Stimulated activated naive CD8-positive, alpha-beta T cell treated with anti-CD3 and anti-CD28 coated beads, Interleukin-15, amount 100 ng/mL, for 72 hours (primary cell): Measurements from ENCODE around the gene RPS6KL1.

Experiments used
- ATAC-seq: fragments of 150-1000 bp; cut with Tn5 transposase; 2 replicates; pipeline ENCODE4 v1.10.0; 2021; ENCODE audit warnings: mild to moderate bottlenecking, moderate library complexity
- DNase-seq, 2 donors: peaks; one replicate each; pipeline ENCODE4 v3.0.0; 2021 to 2022
- H3K27ac Mint-ChIP-seq, 2 donors: one replicate each; pipeline ENCODE4 v1.8.0; 2022; ENCODE audit warnings: mild to moderate bottlenecking in 2 of 2, mixed read lengths in 2 of 2, moderate library complexity in 2 of 2
- H3K27me3 Mint-ChIP-seq: one replicate; pipeline ENCODE4 v1.8.0; 2022; ENCODE audit warnings: mixed read lengths
- H3K4me1 Mint-ChIP-seq: one replicate; pipeline ENCODE4 v1.8.0; 2022; ENCODE audit warnings: mild to moderate bottlenecking, mixed read lengths
- H3K4me3 Mint-ChIP-seq, 2 donors: one replicate each; pipeline ENCODE4 v1.8.0; 2022; ENCODE audit warnings: mild to moderate bottlenecking in 2 of 2, mixed read lengths in 2 of 2, moderate library complexity in 1 of 2
- H3K9me3 Mint-ChIP-seq, 2 donors: one replicate each; pipeline ENCODE4 v1.8.0; 2022; ENCODE audit warnings: mixed read lengths in 2 of 2

Gene RPS6KL1, protein sequence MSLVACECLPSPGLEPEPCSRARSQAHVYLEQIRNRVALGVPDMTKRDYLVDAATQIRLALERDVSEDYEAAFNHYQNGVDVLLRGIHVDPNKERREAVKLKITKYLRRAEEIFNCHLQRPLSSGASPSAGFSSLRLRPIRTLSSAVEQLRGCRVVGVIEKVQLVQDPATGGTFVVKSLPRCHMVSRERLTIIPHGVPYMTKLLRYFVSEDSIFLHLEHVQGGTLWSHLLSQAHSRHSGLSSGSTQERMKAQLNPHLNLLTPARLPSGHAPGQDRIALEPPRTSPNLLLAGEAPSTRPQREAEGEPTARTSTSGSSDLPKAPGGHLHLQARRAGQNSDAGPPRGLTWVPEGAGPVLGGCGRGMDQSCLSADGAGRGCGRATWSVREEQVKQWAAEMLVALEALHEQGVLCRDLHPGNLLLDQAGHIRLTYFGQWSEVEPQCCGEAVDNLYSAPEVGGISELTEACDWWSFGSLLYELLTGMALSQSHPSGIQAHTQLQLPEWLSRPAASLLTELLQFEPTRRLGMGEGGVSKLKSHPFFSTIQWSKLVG

DNA sequence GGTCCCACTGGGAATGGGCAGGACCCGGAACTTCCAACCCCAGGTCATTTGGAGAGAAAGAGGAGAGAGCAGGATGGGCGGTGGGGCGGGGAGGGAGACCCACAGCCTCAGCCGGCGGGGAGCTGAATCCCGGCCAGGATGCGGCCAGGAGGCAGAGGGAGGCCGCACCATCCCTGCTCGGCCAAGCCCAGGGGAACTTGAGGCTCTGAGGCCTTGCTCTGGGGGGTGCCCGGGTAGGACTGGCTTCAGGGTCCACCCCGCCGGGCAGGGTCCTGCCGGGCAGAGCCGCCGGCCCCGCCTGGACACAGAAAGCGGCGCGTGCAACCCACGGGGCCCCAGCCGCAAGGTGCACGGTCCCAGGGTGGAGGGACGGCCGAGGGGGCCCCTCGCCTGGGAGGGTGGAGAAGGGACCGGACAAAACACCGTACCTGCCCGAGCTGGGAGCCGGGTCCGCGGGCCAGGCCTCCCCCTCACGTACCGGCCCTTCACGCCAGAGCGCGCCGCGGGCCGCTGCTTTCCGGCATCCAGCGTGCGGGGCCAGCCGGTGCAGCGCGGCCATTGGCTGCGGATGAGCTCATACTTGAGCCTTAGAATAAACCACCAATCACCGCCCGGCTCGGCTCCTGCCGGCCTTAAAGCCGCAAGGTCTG is at the start of gene RPS6KL1:
RPS6KL1 (minus strand) TSS at position 509 of the 650 bp plus-strand sequence. CDS start 1,719 bp downstream, outside the sequence.
- H3K4me3 Mint-ChIP-seq, result peak within 1 kb of the TSS; percentile 72 to 80
- DNase-seq, result peak; percentile 68 to 77
- no peaks in the 10 kb centered on the region for H3K27me3 Mint-ChIP-seq
- H3K27ac Mint-ChIP-seq, result peak within 1 kb of the TSS in 1 of 2 donors; percentile 82
- peak; percentile 97 for ATAC-seq
- H3K4me1 Mint-ChIP-seq, result peaks cover 11% of the 10 kb centered on the region
- H3K9me3 Mint-ChIP-seq, result no peaks in the 10 kb centered on the region

- Mint-ChIP-seq H3K27ac (no peak overlapping the region), H3K4me3 (no peak overlapping the region), H3K27me3 (peaks cover 9% of the 10 kb centered on the region)
Measured at GRCh38 chr14:74968811-74969210, 45.8 kb upstream of the RPS6KL1 start.

GRCh38 chr14:74965486-74966153 is 42.6 kb upstream of the RPS6KL1 start:
- Mint-ChIP-seq H3K27me3 (peaks cover 28% of the 10 kb centered on the region), H3K4me1 (peaks cover 26% of the 10 kb centered on the region), H3K27ac (no peak overlapping the region), H3K4me3 (no peak overlapping the region), H3K9me3 (no peaks in the 10 kb centered on the region)
- ATAC-seq (no peak), DNase-seq (no peak)

More at GRCh38 chr14:74968811-74969210, 45.8 kb upstream of the RPS6KL1 start:
- Mint-ChIP-seq H3K9me3 (no peaks in the 10 kb centered on the region), H3K4me1 (peaks cover 16% of the 10 kb centered on the region)
- ATAC-seq (no peak), DNase-seq (no peak)

- Mint-ChIP-seq H3K4me3 (no peak overlapping the region), H3K9me3 (no peaks in the 10 kb centered on the region), H3K4me1 (peaks cover 26% of the 10 kb centered on the region), H3K27me3 (peaks cover 28% of the 10 kb centered on the region), H3K27ac (no peak overlapping the region)
- no peak for ATAC-seq
- no peak for DNase-seq
Measured at GRCh38 chr14:74964787-74965485, 41.9 kb upstream of the RPS6KL1 start.

GRCh38 chr14:74963705-74964271 is 40.7 kb upstream of the RPS6KL1 start:
- Mint-ChIP-seq H3K4me1 (peaks cover 26% of the 10 kb centered on the region), H3K27me3 (peaks cover 28% of the 10 kb centered on the region), H3K27ac (no peak overlapping the region), H3K4me3 (peak overlapping the region in 1 of 2 donors; percentile 34), H3K9me3 (no peaks in the 10 kb centered on the region)
- ATAC-seq (no peak), DNase-seq (no peak)

DNA sequence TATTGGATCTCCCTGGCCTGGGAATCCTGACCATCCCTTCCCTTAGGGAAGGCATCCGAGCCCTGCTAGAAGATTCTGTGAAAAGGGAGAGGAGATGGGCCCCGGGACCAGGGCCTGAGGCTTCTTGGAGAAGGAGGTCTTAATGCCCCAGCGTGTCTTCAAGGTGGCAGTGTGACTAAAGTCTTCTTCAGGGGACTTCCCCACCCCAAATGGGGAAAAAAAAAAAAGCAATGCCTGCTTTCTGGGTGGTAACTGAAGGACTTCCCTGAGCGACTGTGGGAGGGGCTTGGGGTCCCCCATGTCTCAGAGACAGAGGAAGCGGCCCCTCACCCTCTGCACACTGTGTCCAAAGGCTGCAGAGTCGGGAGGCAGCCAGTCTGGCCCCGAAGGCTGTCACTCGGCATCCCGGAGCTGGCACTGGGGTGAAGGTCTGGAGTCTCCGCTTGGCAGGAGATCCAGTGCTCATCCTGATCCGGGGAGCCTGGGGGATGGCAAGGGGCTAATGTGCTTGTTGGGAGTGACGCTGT is 40.2 kb upstream of the RPS6KL1 start:
- no peak for ATAC-seq
- H3K4me1 Mint-ChIP-seq, result peaks cover 26% of the 10 kb centered on the region
- no peaks in the 10 kb centered on the region for H3K9me3 Mint-ChIP-seq
- DNase-seq, result no peak
- peaks cover 28% of the 10 kb centered on the region for H3K27me3 Mint-ChIP-seq
- peak overlapping the region in 1 of 2 donors; percentile 55 for H3K27ac Mint-ChIP-seq
- peak overlapping the region in 1 of 2 donors; percentile 34 for H3K4me3 Mint-ChIP-seq

- DNase-seq (no peak), ATAC-seq (no peak)
- Mint-ChIP-seq H3K9me3 (no peaks in the 10 kb centered on the region), H3K4me1 (peaks cover 26% of the 10 kb centered on the region), H3K4me3 (no peak overlapping the region), H3K27me3 (peaks cover 28% of the 10 kb centered on the region), H3K27ac (peak overlapping the region in 1 of 2 donors; percentile 55)
Measured at GRCh38 chr14:74962493-74962892, 39.4 kb upstream of the RPS6KL1 start.

- Mint-ChIP-seq H3K27ac (peak overlapping the region in 1 of 2 donors; percentile 54), H3K4me3 (no peak overlapping the region), H3K4me1 (peaks cover 26% of the 10 kb centered on the region), H3K9me3 (no peaks in the 10 kb centered on the region), H3K27me3 (peaks cover 31% of the 10 kb centered on the region)
- ATAC-seq (no peak), DNase-seq (no peak)
Measured at GRCh38 chr14:74962046-74962445, 39.0 kb upstream of the RPS6KL1 start.

DNA sequence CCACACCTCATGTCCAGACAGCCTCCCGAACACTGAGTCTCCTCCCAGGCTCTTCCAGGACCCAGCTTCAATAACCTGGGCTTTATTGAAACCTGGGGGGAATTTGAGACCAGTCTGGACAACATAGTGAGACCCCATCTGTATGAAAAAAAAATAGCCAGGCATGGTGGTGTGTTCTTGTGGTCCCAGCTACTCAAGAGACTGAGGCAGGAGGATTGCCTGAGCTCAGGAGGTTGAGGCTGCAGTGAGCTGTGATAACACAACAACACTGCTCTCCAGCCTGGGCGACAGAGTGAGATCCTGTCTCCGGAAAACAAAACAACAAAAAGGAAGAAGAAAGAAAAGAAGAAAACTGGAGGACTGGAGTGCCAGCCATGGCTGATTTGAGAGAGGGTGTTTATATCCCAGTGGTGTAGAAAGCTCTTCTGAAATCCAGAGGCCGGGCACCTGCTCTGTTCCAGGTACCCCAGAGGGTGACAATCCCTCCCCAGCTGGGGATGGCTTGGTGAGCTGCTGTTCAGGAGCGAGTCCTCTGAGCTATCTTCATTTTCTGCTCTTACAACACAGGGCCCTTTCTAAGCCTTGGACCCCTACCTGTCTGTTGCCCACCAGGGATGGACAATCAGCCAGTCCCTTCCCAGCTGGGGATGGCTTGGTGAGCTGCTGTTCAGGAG is 38.3 kb upstream of the RPS6KL1 start:
- DNase-seq (no peak), ATAC-seq (no peak)
- Mint-ChIP-seq H3K9me3 (no peaks in the 10 kb centered on the region), H3K4me1 (peaks cover 26% of the 10 kb centered on the region), H3K27me3 (peaks cover 38% of the 10 kb centered on the region), H3K4me3 (no peak overlapping the region), H3K27ac (no peak overlapping the region)

DNA sequence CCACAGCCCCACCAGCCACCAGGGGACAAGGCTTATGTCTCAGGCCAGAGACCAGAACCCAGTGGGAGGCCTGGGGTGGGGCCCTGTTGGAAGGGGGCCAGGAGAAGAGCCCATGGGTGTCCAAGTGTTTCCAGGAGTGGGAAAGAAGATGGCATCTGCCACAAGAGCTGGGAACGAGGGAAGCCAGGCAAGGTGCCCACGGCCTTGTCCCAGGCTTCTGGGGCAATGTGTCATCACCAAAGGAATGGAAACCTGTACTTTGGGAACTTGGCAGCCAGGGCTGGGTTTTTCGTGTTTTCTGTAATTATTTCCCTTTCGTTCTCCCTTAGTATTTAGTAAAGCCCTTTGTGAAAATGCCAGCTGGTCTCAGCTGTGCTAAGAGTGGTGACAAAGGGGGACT is 37.7 kb upstream of the RPS6KL1 start:
- no peak overlapping the region for H3K27ac Mint-ChIP-seq

DNA sequence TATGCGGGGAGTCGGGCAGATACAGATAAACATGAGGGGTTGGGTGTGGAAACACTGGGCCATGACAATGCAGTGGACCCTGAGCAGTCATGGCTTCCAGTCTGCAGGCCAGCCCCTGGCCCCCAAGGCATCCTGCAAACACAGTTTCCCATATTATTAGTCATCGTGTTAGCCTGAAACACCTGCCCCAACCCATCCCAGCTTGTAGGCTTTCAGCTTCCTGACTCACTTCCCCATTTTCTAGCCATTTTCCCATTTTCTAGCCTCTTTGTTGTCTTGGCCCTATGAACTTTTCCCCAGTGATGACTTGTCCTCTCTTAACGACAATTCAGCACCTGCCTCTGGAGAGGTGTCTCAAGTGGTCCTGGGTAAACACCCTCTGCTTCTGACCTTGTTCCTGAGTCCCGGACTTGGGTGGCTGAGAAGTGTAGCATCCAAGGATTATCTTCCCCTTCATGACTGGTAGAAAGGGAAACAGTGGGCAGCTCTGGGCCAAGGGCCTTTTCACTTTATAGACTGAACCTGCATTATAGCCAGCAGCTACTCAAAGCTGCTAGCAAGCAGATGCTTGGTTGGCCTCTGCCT is 36.6 kb upstream of the RPS6KL1 start:
- Mint-ChIP-seq H3K27me3 (peaks cover 49% of the 10 kb centered on the region), H3K27ac (no peak overlapping the region), H3K9me3 (no peaks in the 10 kb centered on the region), H3K4me3 (no peak overlapping the region), H3K4me1 (peaks cover 26% of the 10 kb centered on the region)
- ATAC-seq (no peak), DNase-seq (no peak)

More for the DNA sequence above, 37.7 kb upstream of the RPS6KL1 start:
- peaks cover 26% of the 10 kb centered on the region for H3K4me1 Mint-ChIP-seq
- DNase-seq (no peak), ATAC-seq (no peak)
- no peaks in the 10 kb centered on the region for H3K9me3 Mint-ChIP-seq
- no peak overlapping the region for H3K4me3 Mint-ChIP-seq
- H3K27me3 Mint-ChIP-seq, result peaks cover 44% of the 10 kb centered on the region

DNA sequence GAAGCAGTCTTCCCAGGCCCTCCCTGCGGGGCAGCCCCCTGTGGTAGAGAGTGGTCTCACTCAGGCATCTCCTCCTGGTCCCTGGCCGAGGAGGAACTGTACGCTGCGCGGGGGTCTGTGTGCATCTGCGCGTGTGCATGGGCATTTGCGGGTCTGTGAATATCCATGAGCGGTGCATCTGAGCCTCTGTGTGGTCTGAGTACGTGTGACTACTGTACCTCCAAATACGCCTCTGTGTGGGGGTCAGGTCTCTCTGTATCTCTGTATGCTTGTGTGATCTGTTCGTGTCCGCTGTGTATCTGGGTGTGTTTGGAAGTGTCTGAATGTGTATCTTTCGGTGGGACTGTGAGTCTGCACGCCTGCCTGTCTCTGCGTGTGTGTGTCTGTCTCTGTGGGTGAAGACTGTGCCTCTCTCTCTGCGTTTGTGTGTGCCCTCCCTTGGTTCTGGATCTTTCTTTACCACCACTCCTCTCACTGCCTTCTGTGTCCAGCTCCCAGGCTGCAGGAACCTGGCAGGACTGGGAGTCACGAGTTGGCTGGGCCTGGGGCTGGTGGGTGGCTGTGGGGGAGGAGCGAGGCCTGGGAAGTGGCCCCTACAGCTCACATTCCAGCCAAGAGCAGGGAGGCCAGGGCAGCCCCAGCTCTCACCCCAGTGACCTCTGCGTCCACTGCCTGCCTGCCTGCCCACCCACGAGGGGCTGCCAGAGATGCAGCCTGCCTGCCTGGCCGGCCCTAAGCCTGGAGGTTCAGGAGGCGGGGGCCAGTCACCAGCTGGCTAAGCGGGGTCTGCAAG is 33.4 kb upstream of the RPS6KL1 start:
- H3K4me3 Mint-ChIP-seq, result peak overlapping the region in 1 of 2 donors; percentile 14
- peaks cover 37% of the 10 kb centered on the region for H3K27me3 Mint-ChIP-seq
- DNase-seq (no peak), ATAC-seq (no peak)
- H3K4me1 Mint-ChIP-seq, result no peaks in the 10 kb centered on the region
- H3K27ac Mint-ChIP-seq, result no peak overlapping the region
- H3K9me3 Mint-ChIP-seq, result no peaks in the 10 kb centered on the region

GRCh38 chr14:74956027-74956279 is 32.9 kb upstream of the RPS6KL1 start:
- H3K9me3 Mint-ChIP-seq, result no peaks in the 10 kb centered on the region
- no peaks in the 10 kb centered on the region for H3K4me1 Mint-ChIP-seq
- ATAC-seq (no peak), DNase-seq (no peak)
- H3K27ac Mint-ChIP-seq, result no peak overlapping the region
- peaks cover 37% of the 10 kb centered on the region for H3K27me3 Mint-ChIP-seq
- peak overlapping the region; percentile 29 to 45 for H3K4me3 Mint-ChIP-seq
